GM12891 (cell line): ENCODE measurements around the gene SFMBT2.

Experiments used
- DNase-seq: peaks from one replicate; pipeline ENCODE4 v3.0.0; 2011; ENCODE audit warnings: low spot score; ENCODE audit not compliant: insufficient read length
- FAIRE-seq: peaks from 2 replicates; lab custom pipeline; 2011; peaks lifted over from hg19 to GRCh38; lab: Jason Lieb, UNC
- PAX5 ChIP-seq: IDR thresholded peaks from 2 replicates; pipeline ENCODE4 v1.6.1; 2011; ENCODE audit warnings: low read length, moderate library complexity, mild to moderate bottlenecking; ENCODE audit not compliant: insufficient read depth, severe bottlenecking
- POLR2A ChIP-seq: IDR thresholded peaks from 2 replicates; pipeline ENCODE4 v1.6.1; 2011; ENCODE audit warnings: low read depth, low read length, control low read depth
- POLR2AphosphoS5 ChIP-seq: IDR thresholded peaks from 2 replicates; pipeline ENCODE4 v1.6.1; 2011; ENCODE audit warnings: low read depth, low read length, control low read depth
- POU2F2 ChIP-seq: IDR thresholded peaks from 2 replicates; pipeline ENCODE4 v1.6.1; 2011; ENCODE audit warnings: low read depth, mild to moderate bottlenecking, control low read depth, low read length, moderate library complexity
- SPI1 ChIP-seq: IDR thresholded peaks from 2 replicates; pipeline ENCODE4 v1.6.1; 2011; ENCODE audit warnings: low read depth, low read length, control low read depth
- TAF1 ChIP-seq: IDR thresholded peaks from 2 replicates; pipeline ENCODE4 v1.6.1; 2011; ENCODE audit warnings: low read depth, low read length, control low read depth

Gene SFMBT2

GRCh38 chr10:7365027-7365745 is 45.6 kb downstream of the SFMBT2 start:
- no peak for DNase-seq
- no peak for TF ChIP-seq POLR2AphosphoS5
- no peak for TF ChIP-seq POLR2A
- TF ChIP-seq PAX5, result no peak
- no peak for FAIRE-seq

GRCh38 chr10:7364474-7364873 is 46.4 kb downstream of the SFMBT2 start:
- FAIRE-seq (no peak), DNase-seq (no peak)
- no peak for TF ChIP-seq POLR2AphosphoS5
- no peak for TF ChIP-seq POU2F2
- TF ChIP-seq PAX5, result no peak
- no peak for TF ChIP-seq SPI1
- TF ChIP-seq POLR2A, result no peak
- TF ChIP-seq TAF1, result no peak

GRCh38 chr10:7363700-7364099 is 47.1 kb downstream of the SFMBT2 start:
- no peak for FAIRE-seq
- no peak for TF ChIP-seq SPI1
- TF ChIP-seq POU2F2, result no peak
- TF ChIP-seq POLR2AphosphoS5, result no peak
- DNase-seq, result no peak

- peak; percentile 59 for FAIRE-seq
- DNase-seq, result no peak
- TF ChIP-seq POLR2AphosphoS5, result no peak
- no peak for TF ChIP-seq TAF1
- TF ChIP-seq POU2F2, result no peak
- no peak for TF ChIP-seq POLR2A
- no peak for TF ChIP-seq SPI1
- no peak for TF ChIP-seq PAX5
Observed at GRCh38 chr10:7362471-7362870, 48.4 kb downstream of the SFMBT2 start.

GRCh38 chr10:7361316-7361715 is 49.5 kb downstream of the SFMBT2 start:
- no peak for TF ChIP-seq SPI1

GRCh38 chr10:7359954-7360353 is 50.9 kb downstream of the SFMBT2 start:
- no peak for TF ChIP-seq POLR2A
- TF ChIP-seq SPI1, result no peak
- TF ChIP-seq PAX5, result no peak
- no peak for TF ChIP-seq POU2F2
- TF ChIP-seq TAF1, result no peak
- TF ChIP-seq POLR2AphosphoS5, result no peak
- no peak for FAIRE-seq
- DNase-seq, result no peak

More at GRCh38 chr10:7361316-7361715, 49.5 kb downstream of the SFMBT2 start:
- no peak for DNase-seq
- no peak for FAIRE-seq

GRCh38 chr10:7359356-7359755 is 51.5 kb downstream of the SFMBT2 start:
- DNase-seq (no peak), FAIRE-seq (no peak)
- TF ChIP-seq TAF1 (no peak), POLR2AphosphoS5 (no peak), SPI1 (no peak), POU2F2 (no peak), POLR2A (no peak), PAX5 (no peak)

- DNase-seq (no peak), FAIRE-seq (no peak)
- TF ChIP-seq TAF1 (no peak), POLR2AphosphoS5 (no peak), POLR2A (no peak), POU2F2 (no peak), SPI1 (no peak), PAX5 (no peak)
Observed at GRCh38 chr10:7357193-7357592, 53.6 kb downstream of the SFMBT2 start.

- TF ChIP-seq POU2F2 (no peak), POLR2AphosphoS5 (no peak), SPI1 (no peak), TAF1 (no peak), PAX5 (no peak), POLR2A (no peak)
- no peak for DNase-seq
- FAIRE-seq, result peak; percentile 38
Observed at GRCh38 chr10:7354330-7355047, 56.3 kb downstream of the SFMBT2 start.

GRCh38 chr10:7351894-7352293 is 58.9 kb downstream of the SFMBT2 start:
- no peak for DNase-seq
- no peak for TF ChIP-seq SPI1
- no peak for TF ChIP-seq PAX5
- no peak for TF ChIP-seq POLR2AphosphoS5
- no peak for TF ChIP-seq POLR2A
- TF ChIP-seq TAF1, result no peak
- TF ChIP-seq POU2F2, result no peak
- no peak for FAIRE-seq
